HepG2 (cell line): Measurements from ENCODE around the gene DOC2A. TPM values are rescaled to one million over a fixed set of nuclear protein-coding genes. Genes with fewer than 3 reads are reported as not detected.

ENCODE experiments used
- AKNA ChIP-seq: sonication (generic); formaldehyde crosslinking; IDR thresholded peaks from 2 replicates; pipeline ENCODE4 v1.4.0; 2020; ENCODE audit warnings: missing genetic modification reagents, borderline replicate concordance
- DZIP1 ChIP-seq: sonication (generic); formaldehyde crosslinking; IDR thresholded peaks from 2 replicates; pipeline ENCODE4 v1.5.0; 2020; ENCODE audit warnings: mild to moderate bottlenecking, missing genetic modification reagents
- JUND ChIP-seq: sonication (generic); formaldehyde crosslinking; IDR thresholded peaks from 2 replicates; pipeline ENCODE4 v1.8.0; 2022; ENCODE audit warnings: mild to moderate bottlenecking, missing genetic modification reagents
- MAFK ChIP-seq, 2 experiments: IDR thresholded peaks in 1 of 2; conservative IDR thresholded peaks in 1 of 2; 2 replicates each; pipeline ENCODE4 v1.6.1; 2011; ENCODE audit warnings: improper control_type of control experiment in 2 of 2, low read length in 2 of 2
- MED8 ChIP-seq: sonication (generic); formaldehyde crosslinking; IDR thresholded peaks from 2 replicates; pipeline ENCODE4 v1.8.1; 2023; ENCODE audit warnings: mild to moderate bottlenecking, missing genetic modification reagents; ENCODE audit not compliant: insufficient replicate concordance
- MIER2 ChIP-seq: IDR thresholded peaks from 2 replicates; pipeline ENCODE4 v1.6.1; 2016; ENCODE audit warnings: missing biosample characterization, missing genetic modification reagents
- MTA1 ChIP-seq: sonication (generic); formaldehyde crosslinking; IDR thresholded peaks from 2 replicates; pipeline ENCODE4 v1.4.0; 2020; ENCODE audit warnings: missing genetic modification reagents, mild to moderate bottlenecking, borderline replicate concordance
- NFIB ChIP-seq: sonication (generic); formaldehyde crosslinking; IDR thresholded peaks from 2 replicates; pipeline ENCODE4 v1.9.0; 2021; ENCODE audit warnings: missing genetic modification reagents, mild to moderate bottlenecking, borderline replicate concordance
- REPIN1 ChIP-seq: sonication (generic); formaldehyde crosslinking; IDR thresholded peaks from 2 replicates; pipeline ENCODE4 v1.8.0; 2022; ENCODE audit warnings: missing genetic modification reagents, low read depth, mild to moderate bottlenecking, borderline replicate concordance
- YEATS2 ChIP-seq: sonication (generic); formaldehyde crosslinking; IDR thresholded peaks from 2 replicates; pipeline ENCODE4 v1.4.0; 2020; ENCODE audit warnings: missing genetic modification reagents, borderline replicate concordance
- ZBTB25 ChIP-seq: IDR thresholded peaks from 2 replicates; pipeline ENCODE4 v1.6.1; 2018; ENCODE audit warnings: missing genetic modification reagents
- ZBTB7B ChIP-seq: sonication (generic); formaldehyde crosslinking; IDR thresholded peaks from 2 replicates; pipeline ENCODE4 v1.4.0; 2020; ENCODE audit warnings: missing genetic modification reagents
- ZNF33B ChIP-seq: sonication (generic); formaldehyde crosslinking; IDR thresholded peaks from 2 replicates; pipeline ENCODE4 v1.5.1; 2020; ENCODE audit warnings: mild to moderate bottlenecking, missing genetic modification reagents
- ZNF367 ChIP-seq: sonication (generic); formaldehyde crosslinking; IDR thresholded peaks from 2 replicates; pipeline ENCODE4 v1.4.0; 2020; ENCODE audit warnings: missing genetic modification reagents, borderline replicate concordance
- ZNF383 ChIP-seq: sonication (generic); formaldehyde crosslinking; IDR thresholded peaks from 2 replicates; pipeline ENCODE4 v1.4.0; 2020; ENCODE audit warnings: missing genetic modification reagents, mild to moderate bottlenecking, borderline replicate concordance
- ZNF547 ChIP-seq: sonication (generic); formaldehyde crosslinking; IDR thresholded peaks from 2 replicates; pipeline ENCODE4 v1.5.1; 2020; ENCODE audit warnings: mild to moderate bottlenecking, missing genetic modification reagents
- ZNF674 ChIP-seq: sonication (generic); formaldehyde crosslinking; IDR thresholded peaks from 2 replicates; pipeline ENCODE4 v1.5.0; 2020; ENCODE audit warnings: low read depth, mild to moderate bottlenecking, missing genetic modification reagents
- ZNF704 ChIP-seq: sonication (generic); formaldehyde crosslinking; IDR thresholded peaks from 2 replicates; pipeline ENCODE4 v1.8.1; 2023; ENCODE audit warnings: mild to moderate bottlenecking, inconsistent platforms, moderate library complexity, missing genetic modification reagents, borderline replicate concordance
- polyA plus RNA-seq, 8 experiments: library from polyadenylated mRNA; depleted of rRNA in 3 of 8; stranded (reverse) in 7 of 8; unstranded in 1 of 8; fragments of >200 nt; fragmentation: Illumina TruSeq in 4 of 8; extraction: Trizol in 4 of 8; gene quantifications; 2 replicates each; pipeline versions ENCODE4 v1.2.1 to v1.2.3, GENCODE V29; 2011 to 2016; ENCODE audit warnings: low read depth in 4 of 8, missing spikeins in 1 of 8, mixed read lengths in 1 of 8; ENCODE audit not compliant: insufficient read depth in 1 of 8
- total RNA-seq, 5 experiments: library from RNA; depleted of rRNA; stranded (reverse); fragments of >200 nt; fragmentation: Illumina TruSeq; extraction: Trizol; gene quantifications; 2 replicates each; pipeline ENCODE4 v1.2.3, GENCODE V29; 2016; ENCODE audit warnings: low read depth in 1 of 5

The DOC2A gene
- total and polyA plus RNA-seq, 2 of the 13 experiments (the other 11 are each of a cell fraction or from before 2014, with no cell fraction given) = 0.15 to 0.55 TPM

- peak; percentile 82 for TF ChIP-seq ZBTB25 (CRISPR knock-in tag)
- TF ChIP-seq ZNF674 = no peak
- TF ChIP-seq MAFK (conservative IDR thresholded peaks at IDR 0.05 in 1 of 2, IDR thresholded peaks at IDR 0.05 in 1 of 2; ENCODE audit: low read length in 2 of 2) = no peak
- peak; percentile 74; the same call in 1 of the 2 replicates for TF ChIP-seq AKNA (CRISPR knock-in tag)
- TF ChIP-seq MED8 (CRISPR knock-in tag) = no peak
- TF ChIP-seq NFIB (CRISPR knock-in tag) = no peak
- no peak for TF ChIP-seq ZNF383
- no peak for TF ChIP-seq ZNF367 (CRISPR knock-in tag)
- peak; percentile 69 for TF ChIP-seq ZBTB7B (CRISPR knock-in tag)
- peak; percentile 97 for TF ChIP-seq ZNF547
- peak; percentile 76 for TF ChIP-seq ZNF704 (CRISPR knock-in tag)
- TF ChIP-seq MIER2 = peak; percentile 87
- TF ChIP-seq REPIN1 (CRISPR knock-in tag) = peak; percentile 99
- TF ChIP-seq MTA1 (CRISPR knock-in tag) = peak; percentile 33; the same call in 1 of the 2 replicates
- no peak for TF ChIP-seq JUND (CRISPR knock-in tag)
- TF ChIP-seq DZIP1 = peak; percentile 93
- peak; percentile 99 for TF ChIP-seq YEATS2 (CRISPR knock-in tag)
- peak; percentile 96 for TF ChIP-seq ZNF33B (CRISPR knock-in tag)
These were observed 42.0 kb upstream of the DOC2A start (continued) for GRCh38 chr16:30052671-30053372.
